IgD-negative memory B cell (primary cell): ENCODE results near the gene MEIS1. TPM values are rescaled to one million over a fixed set of nuclear protein-coding genes. Genes with fewer than 3 reads are reported as not detected.

Experiments used
- H3K27ac Mint-ChIP-seq, 3 donors: one replicate each; pipeline ENCODE4 v1.8.0; 2020 to 2022; ENCODE audit warnings: mild to moderate bottlenecking in 3 of 3, mixed read lengths in 3 of 3, moderate library complexity in 1 of 3
- H3K27me3 Mint-ChIP-seq: one replicate; pipeline ENCODE4 v1.8.0; 2021; ENCODE audit warnings: mixed read lengths
- H3K36me3 Mint-ChIP-seq: one replicate; pipeline ENCODE4 v1.8.0; 2020; ENCODE audit warnings: mild to moderate bottlenecking, mixed read lengths
- H3K4me1 Mint-ChIP-seq, 3 donors: one replicate each; pipeline ENCODE4 v1.8.0; 2020 to 2022; ENCODE audit warnings: mixed read lengths in 3 of 3, mild to moderate bottlenecking in 1 of 3
- H3K4me3 Mint-ChIP-seq, 4 donors: one replicate each; pipeline ENCODE4 v1.8.0; 2020 to 2022; ENCODE audit warnings: mild to moderate bottlenecking in 4 of 4, mixed read lengths in 4 of 4, moderate library complexity in 3 of 4
- H3K9me3 Mint-ChIP-seq, 3 donors: one replicate each; pipeline ENCODE4 v1.8.0; 2020 to 2021; ENCODE audit warnings: mixed read lengths in 3 of 3, mild to moderate bottlenecking in 1 of 3
- polyA plus RNA-seq: library from polyadenylated mRNA; unstranded; fragments of 300-500 nt; fragmentation: Illumina TruSeq; gene quantifications from one replicate; pipeline ENCODE4 v1.2.3, GENCODE V29; 2021

The MEIS1 gene
- polyA plus RNA-seq, 1 donor from 2014 or later: 0.33 TPM

- Mint-ChIP-seq H3K4me1 (peaks cover 0 to 7% (median 5%) of the 10 kb centered on the region in 3 donors), H3K36me3 (peaks cover 2% of the 10 kb centered on the region), H3K27me3 (peaks cover 13% of the 10 kb centered on the region), H3K27ac (no peak overlapping the region), H3K4me3 (peak overlapping the region in 2 of 4 donors; percentile 23 to 43), H3K9me3 (peaks cover 0 to 1% (median 0%) of the 10 kb centered on the region in 3 donors)
These were observed 120.8 kb downstream of the MEIS1 start for GRCh38 chr2:66555501-66556324.

- no peak overlapping the region for H3K27ac Mint-ChIP-seq
- H3K9me3 Mint-ChIP-seq: peaks cover 0 to 1% (median 0%) of the 10 kb centered on the region in 3 donors
- H3K4me3 Mint-ChIP-seq: no peak overlapping the region
- H3K27me3 Mint-ChIP-seq: peaks cover 13% of the 10 kb centered on the region
- H3K4me1 Mint-ChIP-seq: peaks cover 0 to 7% (median 5%) of the 10 kb centered on the region in 3 donors
- H3K36me3 Mint-ChIP-seq: peaks cover 2% of the 10 kb centered on the region
These were observed 124.7 kb downstream of the MEIS1 start for GRCh38 chr2:66559672-66560071.

GRCh38 chr2:66560683-66561082 lies 125.8 kb downstream of the MEIS1 start:
- peaks cover 0 to 1% (median 0%) of the 10 kb centered on the region in 3 donors for H3K9me3 Mint-ChIP-seq
- H3K36me3 Mint-ChIP-seq: peaks cover 2% of the 10 kb centered on the region
- H3K27ac Mint-ChIP-seq: no peak overlapping the region
- no peak overlapping the region for H3K4me3 Mint-ChIP-seq
- peaks cover 0 to 5% (median 5%) of the 10 kb centered on the region in 3 donors for H3K4me1 Mint-ChIP-seq
- peaks cover 13% of the 10 kb centered on the region for H3K27me3 Mint-ChIP-seq

GRCh38 chr2:66561645-66562303 lies 126.8 kb downstream of the MEIS1 start:
- no peak overlapping the region for H3K4me3 Mint-ChIP-seq
- H3K4me1 Mint-ChIP-seq: no peaks in the 10 kb centered on the region
- H3K9me3 Mint-ChIP-seq: peaks cover 0 to 1% (median 0%) of the 10 kb centered on the region in 3 donors
- no peak overlapping the region for H3K27ac Mint-ChIP-seq
- peaks cover 13% of the 10 kb centered on the region for H3K27me3 Mint-ChIP-seq
- peaks cover 4% of the 10 kb centered on the region for H3K36me3 Mint-ChIP-seq

GRCh38 chr2:66562304-66562685 lies 127.4 kb downstream of the MEIS1 start:
- Mint-ChIP-seq H3K9me3 (peaks cover 0 to 1% (median 0%) of the 10 kb centered on the region in 3 donors), H3K27me3 (peaks cover 8% of the 10 kb centered on the region), H3K27ac (no peak overlapping the region), H3K4me3 (no peak overlapping the region), H3K4me1 (no peaks in the 10 kb centered on the region), H3K36me3 (peaks cover 4% of the 10 kb centered on the region)

DNA sequence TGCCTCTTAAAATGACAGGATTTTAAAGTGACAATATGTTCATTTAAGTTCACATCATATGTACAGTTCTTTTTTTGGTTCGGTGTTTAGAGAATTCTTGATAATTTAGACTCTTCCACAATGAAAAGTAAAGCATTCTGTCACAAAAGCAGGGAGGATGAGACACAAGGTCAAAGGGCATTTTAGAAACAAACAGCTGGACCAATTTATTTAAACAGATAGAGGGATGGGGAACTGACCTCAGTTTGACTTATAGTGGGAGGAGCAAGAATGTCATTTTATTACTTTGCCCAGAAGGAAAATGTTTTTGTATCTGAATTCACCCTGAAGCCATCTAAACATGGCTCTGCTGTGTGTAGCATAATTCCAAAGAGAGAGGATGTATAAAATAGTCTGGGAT lies 128.5 kb downstream of the MEIS1 start:
- no peak overlapping the region for H3K27ac Mint-ChIP-seq
- H3K4me1 Mint-ChIP-seq: no peaks in the 10 kb centered on the region
- H3K4me3 Mint-ChIP-seq: no peak overlapping the region
- H3K9me3 Mint-ChIP-seq: peaks cover 0 to 1% (median 0%) of the 10 kb centered on the region in 3 donors
- peaks cover 2% of the 10 kb centered on the region for H3K27me3 Mint-ChIP-seq
- peaks cover 4% of the 10 kb centered on the region for H3K36me3 Mint-ChIP-seq

DNA sequence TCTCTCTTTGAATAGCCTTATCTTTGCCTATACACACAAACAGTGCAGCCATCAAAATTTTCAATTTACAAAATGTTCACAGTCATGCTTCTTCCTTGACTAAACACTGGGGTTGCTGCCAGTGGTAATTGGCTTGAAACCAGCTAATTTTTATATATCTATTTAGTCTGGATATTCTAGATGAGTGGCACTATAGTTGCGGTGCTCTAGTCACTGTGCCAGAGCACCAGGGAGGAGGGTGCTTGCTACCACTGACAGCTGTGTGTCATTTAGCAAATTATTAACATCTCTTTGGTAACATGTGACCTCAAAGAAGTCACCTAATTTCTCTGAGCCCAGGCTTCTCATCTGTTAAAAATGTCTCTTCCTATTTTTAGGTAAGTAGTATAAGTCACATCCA lies 130.4 kb downstream of the MEIS1 start:
- Mint-ChIP-seq H3K27me3 (no peaks in the 10 kb centered on the region), H3K4me1 (no peaks in the 10 kb centered on the region), H3K27ac (no peak overlapping the region), H3K9me3 (peaks cover 0 to 1% (median 0%) of the 10 kb centered on the region in 3 donors), H3K36me3 (peaks cover 4% of the 10 kb centered on the region), H3K4me3 (no peak overlapping the region)

DNA sequence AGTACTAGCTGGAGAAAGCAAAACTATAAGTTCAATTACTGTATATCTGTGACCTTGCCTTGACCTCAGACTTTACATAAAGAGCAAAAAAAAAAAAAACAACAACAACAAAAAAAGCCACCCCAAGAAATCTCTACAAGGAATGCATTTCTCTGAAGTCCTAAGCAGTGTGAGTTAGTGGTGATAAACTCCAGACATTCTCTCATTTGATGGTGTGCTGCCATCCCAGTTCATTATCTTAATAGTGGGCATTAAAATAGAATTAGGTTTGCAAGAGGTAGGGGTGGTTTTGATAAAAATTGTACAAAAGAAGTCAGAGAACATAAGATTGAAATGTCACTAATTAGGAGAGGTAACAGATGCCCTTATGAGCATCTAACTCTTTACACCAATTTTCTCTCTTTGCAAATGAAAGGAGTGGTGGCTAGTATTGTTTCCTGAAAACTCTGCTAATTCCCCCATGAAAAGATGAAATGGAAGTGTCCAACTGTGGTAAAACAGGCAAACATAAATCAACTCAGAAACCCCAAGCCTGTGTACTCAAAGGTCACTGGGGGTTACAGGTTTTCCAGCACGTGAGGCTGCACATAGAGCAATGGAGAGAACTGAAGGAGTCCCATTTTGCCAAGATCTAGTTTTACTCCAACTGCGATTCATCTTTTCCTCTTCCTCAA lies 131.9 kb downstream of the MEIS1 start:
- Mint-ChIP-seq H3K36me3 (peaks cover 2% of the 10 kb centered on the region), H3K27ac (no peak overlapping the region), H3K4me3 (no peak overlapping the region), H3K27me3 (peaks cover 2% of the 10 kb centered on the region), H3K9me3 (no peaks in the 10 kb centered on the region), H3K4me1 (no peaks in the 10 kb centered on the region)

DNA sequence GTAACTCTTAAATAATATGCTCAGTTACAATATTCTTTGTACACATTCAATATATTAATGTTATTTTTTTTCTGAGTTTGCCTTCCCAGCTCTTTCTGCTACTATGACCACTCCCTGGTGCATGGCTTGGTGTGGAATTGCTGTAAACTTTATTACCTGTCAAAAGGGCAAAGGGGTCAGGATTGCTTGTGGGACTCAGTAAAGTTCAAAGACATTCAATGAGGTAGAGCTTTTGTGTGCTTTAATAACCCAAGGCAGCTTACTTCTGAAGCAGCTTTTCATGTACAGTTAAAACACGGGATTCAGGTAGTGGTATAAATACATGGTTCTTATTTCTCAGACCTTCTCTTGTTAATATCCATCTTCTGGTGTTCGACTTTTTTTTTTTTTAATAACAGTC lies 132.8 kb downstream of the MEIS1 start:
- H3K9me3 Mint-ChIP-seq: no peaks in the 10 kb centered on the region
- H3K27ac Mint-ChIP-seq: no peak overlapping the region
- no peaks in the 10 kb centered on the region for H3K4me1 Mint-ChIP-seq
- no peak overlapping the region for H3K4me3 Mint-ChIP-seq
- peaks cover 2% of the 10 kb centered on the region for H3K36me3 Mint-ChIP-seq
- H3K27me3 Mint-ChIP-seq: peaks cover 7% of the 10 kb centered on the region

DNA sequence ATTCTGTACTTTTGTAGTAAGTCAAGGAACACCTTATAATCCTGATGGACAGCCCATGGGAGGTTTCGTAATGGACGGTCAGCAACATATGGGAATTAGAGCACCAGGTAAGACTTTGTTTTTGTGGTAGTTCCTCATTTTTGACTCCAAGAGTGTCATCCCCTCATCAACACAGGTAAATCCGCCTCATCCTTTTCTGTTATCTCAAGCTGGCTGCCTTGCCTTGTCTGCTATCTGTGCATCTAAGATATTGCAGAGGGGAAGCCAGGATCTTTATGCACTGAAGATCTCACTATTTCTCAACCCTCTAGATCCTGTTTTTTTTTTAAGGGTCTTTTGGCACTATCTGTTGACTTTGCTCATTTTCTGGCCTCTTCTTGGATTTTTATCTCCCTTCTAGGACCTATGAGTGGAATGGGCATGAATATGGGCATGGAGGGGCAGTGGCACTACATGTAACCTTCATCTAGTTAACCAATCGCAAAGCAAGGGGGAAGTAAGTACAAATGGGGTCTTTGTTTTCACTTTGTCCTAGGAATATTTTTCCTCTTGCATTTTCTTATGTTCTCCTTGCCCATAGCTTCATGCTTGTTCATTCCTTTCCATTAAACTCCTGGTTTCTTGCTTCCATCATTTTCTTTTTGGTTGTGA lies 133.8 kb downstream of the MEIS1 start:
- Mint-ChIP-seq H3K9me3 (no peaks in the 10 kb centered on the region), H3K27ac (peak overlapping the region in 1 of 3 donors; percentile 40), H3K36me3 (peaks cover 2% of the 10 kb centered on the region), H3K4me3 (no peak overlapping the region), H3K4me1 (no peaks in the 10 kb centered on the region), H3K27me3 (peaks cover 7% of the 10 kb centered on the region)

GRCh38 chr2:66569321-66569851 lies 134.5 kb downstream of the MEIS1 start:
- Mint-ChIP-seq H3K9me3 (no peaks in the 10 kb centered on the region), H3K36me3 (peaks cover 2% of the 10 kb centered on the region), H3K4me3 (no peak overlapping the region), H3K27me3 (peaks cover 9% of the 10 kb centered on the region), H3K27ac (no peak overlapping the region), H3K4me1 (peaks cover 0 to under 1% (median 0%) of the 10 kb centered on the region in 3 donors)

DNA sequence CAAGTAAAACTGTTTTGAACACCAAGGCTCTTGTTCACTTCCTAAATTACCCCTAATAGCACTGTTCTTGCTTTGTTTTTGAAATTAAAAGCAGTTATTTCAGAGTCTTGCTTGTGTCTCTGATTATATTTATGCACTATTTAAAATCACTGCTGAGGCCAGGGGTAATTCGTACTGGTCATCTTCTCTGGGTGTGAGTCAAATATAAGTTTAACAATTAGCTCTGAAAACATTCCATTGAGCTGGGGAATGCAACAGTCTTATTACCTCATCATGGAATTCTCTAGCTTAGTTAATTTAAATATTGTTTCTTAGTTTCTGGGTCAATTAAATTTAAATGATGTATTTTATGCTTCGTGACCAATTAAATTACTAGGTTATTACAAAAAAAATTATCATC lies 135.0 kb downstream of the MEIS1 start:
- H3K9me3 Mint-ChIP-seq: no peaks in the 10 kb centered on the region
- no peak overlapping the region for H3K27ac Mint-ChIP-seq
- H3K36me3 Mint-ChIP-seq: peaks cover 2% of the 10 kb centered on the region
- peaks cover 10% of the 10 kb centered on the region for H3K27me3 Mint-ChIP-seq
- H3K4me3 Mint-ChIP-seq: no peak overlapping the region
- H3K4me1 Mint-ChIP-seq: peaks cover 0 to 4% (median 2%) of the 10 kb centered on the region in 3 donors

DNA sequence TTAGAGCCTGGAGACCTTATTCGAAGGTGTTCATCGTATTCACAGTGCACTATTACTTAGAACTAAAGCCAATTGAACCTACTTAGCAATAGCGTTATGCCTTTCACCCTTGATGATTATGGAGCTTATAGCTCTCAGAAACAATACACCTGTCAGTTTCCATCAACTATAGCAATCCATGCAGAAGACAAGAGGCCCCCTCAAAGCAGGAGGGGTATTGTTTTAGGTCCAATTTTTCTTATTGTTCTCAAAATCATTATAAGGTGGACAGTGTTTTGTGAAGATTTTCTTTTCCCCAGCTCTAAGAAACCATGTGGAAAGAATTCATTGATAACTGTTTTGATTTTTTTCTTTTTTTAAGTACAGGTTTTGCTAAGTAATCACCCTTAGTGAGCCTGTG lies 135.5 kb downstream of the MEIS1 start:
- Mint-ChIP-seq H3K27ac (no peak overlapping the region), H3K9me3 (no peaks in the 10 kb centered on the region), H3K27me3 (peaks cover 14% of the 10 kb centered on the region), H3K4me1 (peaks cover 0 to 7% (median 3%) of the 10 kb centered on the region in 3 donors), H3K4me3 (no peak overlapping the region), H3K36me3 (peaks cover 2% of the 10 kb centered on the region)

GRCh38 chr2:66571918-66572317 lies 137.0 kb downstream of the MEIS1 start:
- peaks cover 19% of the 10 kb centered on the region for H3K27me3 Mint-ChIP-seq
- no peak overlapping the region for H3K4me3 Mint-ChIP-seq

More at GRCh38 chr2:66571918-66572317, 137.0 kb downstream of the MEIS1 start:
- peaks cover 0 to 7% (median 4%) of the 10 kb centered on the region in 3 donors for H3K4me1 Mint-ChIP-seq
- H3K36me3 Mint-ChIP-seq: no peaks in the 10 kb centered on the region
- H3K27ac Mint-ChIP-seq: no peak overlapping the region
- no peaks in the 10 kb centered on the region for H3K9me3 Mint-ChIP-seq
